ENCODE results near the gene POM121L2.

- no peak for TF ChIP-seq CTCF (IDR thresholded peaks at IDR 0.05; ENCODE audit: low read length)
- TF ChIP-seq EZH2 (IDR thresholded peaks at IDR 0.05; ENCODE audit: borderline replicate concordance, low read length) = no peak
Measured at GRCh38 chr6:27321370-27321769, 9.3 kb upstream of the POM121L2 start.

All from OCI-LY1 (cell line).